ENCODE measurements around the gene SLC37A3.

GRCh38 chr7:140404565-140405065 is 6.3 kb upstream of the SLC37A3 start:
- TF ChIP-seq CTCF (IDR thresholded peaks at IDR 0.05; ENCODE audit: low read depth, low read length) (no peak), EZH2phosphoT487 (IDR thresholded peaks at IDR 0.05; ENCODE audit: low read depth) (no peak)
